GM18505 (cell line): ENCODE measurements around the gene MARCHF3.
"Not testable (repeated sequence)": the region's sequence is repeated elsewhere in the genome, so short reads cannot be mapped to it uniquely, and the experiment has no call there.

Source experiments
- ATAC-seq: cut with Tn5 transposase; IDR thresholded peaks from one replicate; pipeline ENCODE4 v1.9.1; 2021; ENCODE audit not compliant: unreplicated experiment
- POLR2A ChIP-seq: IDR thresholded peaks from 4 replicates; pipeline ENCODE4 v1.6.1; 2011; ENCODE audit warnings: borderline replicate concordance; ENCODE audit not compliant: insufficient read depth, insufficient read length; ENCODE audit errors: extremely low read depth

The MARCHF3 gene

DNA sequence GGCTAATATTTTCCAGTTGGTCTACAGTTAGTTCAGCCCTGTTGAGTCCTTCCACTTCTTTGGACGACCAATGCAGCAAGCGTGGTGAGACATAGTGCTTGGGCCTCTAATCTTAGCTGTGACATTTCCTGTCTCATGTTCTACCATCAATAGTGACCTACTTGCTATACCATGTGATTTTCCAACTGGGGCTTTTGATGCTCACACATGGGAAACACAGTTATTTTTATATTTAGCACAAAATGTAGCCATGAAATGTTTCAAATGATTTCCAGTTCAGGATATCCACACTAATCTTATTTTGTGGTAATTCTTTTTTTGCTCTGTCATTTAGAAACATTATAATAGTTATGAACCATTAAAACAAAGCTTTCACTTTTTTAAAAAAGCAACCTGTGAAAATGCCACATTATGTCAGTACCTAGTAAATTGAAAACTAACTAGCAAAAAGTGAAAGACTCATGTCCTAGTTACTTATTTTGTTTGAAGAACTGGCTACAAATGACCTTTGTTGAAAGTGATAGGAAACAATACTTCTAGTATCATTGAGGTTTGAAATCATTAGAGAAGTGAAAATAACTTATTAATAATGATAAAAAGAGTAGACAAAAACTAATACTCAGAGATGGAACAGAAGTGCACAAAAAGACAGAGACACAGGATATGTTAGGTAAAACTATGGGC is 18.3 kb downstream of the MARCHF3 start:
- ATAC-seq = peak; percentile 78
- TF ChIP-seq POLR2A = no peak

DNA sequence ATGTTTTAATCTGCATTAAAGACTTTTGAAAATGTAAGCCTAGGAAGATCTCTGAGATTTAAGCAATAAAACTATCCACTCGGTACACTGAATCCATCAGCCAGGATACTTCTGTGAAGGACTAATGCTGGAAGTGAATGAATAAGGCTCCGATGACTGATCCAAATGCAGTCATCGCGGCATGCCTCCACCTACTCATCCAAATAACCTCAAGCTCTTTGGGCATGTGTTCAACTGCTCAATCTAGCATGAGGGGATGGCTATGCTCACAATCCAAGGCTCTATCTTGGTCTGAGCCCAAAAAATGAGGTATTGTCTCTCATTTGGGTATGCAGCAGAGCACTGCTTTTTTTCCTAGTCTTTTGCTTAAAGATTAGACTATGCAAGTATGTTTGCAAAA is 19.2 kb downstream of the MARCHF3 start:
- ATAC-seq = no peak
- TF ChIP-seq POLR2A = no peak

DNA sequence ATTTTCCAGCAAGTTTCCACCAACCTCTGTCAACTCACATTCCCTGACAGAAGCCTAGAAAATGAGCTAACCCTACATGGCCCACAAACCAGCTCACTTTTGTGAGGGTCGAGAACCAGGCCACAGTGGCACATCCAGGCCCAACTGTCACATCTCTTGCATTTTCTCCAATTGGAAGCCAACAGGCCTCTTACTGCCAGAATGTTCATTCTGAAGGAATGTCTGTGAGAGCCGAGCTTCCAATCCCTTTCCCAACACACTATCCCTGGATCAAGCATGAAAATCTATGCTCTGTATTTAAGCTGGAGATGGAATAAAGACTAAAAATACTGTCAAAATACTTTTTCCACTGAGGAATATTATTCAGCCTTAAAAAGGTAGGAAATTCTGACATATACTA is 20.0 kb downstream of the MARCHF3 start:
- no peak for TF ChIP-seq POLR2A
- no peak for ATAC-seq

DNA sequence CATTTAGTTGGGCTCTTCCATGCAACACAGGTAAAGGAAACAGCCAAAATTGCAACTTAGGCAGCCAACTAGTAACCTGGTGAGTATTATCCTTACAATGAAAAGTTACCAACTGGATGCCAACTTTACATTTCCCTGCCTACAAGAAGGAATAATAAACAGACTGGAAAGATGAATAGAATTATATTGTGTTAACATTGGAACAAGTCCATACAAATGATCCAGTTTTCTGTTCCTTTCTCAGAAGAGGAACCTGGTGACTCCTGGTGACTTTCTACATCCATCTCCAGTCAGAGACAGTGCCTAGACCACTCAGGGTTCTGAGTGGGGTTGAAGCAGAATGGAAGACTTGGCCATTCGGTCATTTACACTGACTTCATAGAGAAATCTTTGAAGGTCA is 20.6 kb downstream of the MARCHF3 start:
- no peak for ATAC-seq
- no peak for TF ChIP-seq POLR2A

DNA sequence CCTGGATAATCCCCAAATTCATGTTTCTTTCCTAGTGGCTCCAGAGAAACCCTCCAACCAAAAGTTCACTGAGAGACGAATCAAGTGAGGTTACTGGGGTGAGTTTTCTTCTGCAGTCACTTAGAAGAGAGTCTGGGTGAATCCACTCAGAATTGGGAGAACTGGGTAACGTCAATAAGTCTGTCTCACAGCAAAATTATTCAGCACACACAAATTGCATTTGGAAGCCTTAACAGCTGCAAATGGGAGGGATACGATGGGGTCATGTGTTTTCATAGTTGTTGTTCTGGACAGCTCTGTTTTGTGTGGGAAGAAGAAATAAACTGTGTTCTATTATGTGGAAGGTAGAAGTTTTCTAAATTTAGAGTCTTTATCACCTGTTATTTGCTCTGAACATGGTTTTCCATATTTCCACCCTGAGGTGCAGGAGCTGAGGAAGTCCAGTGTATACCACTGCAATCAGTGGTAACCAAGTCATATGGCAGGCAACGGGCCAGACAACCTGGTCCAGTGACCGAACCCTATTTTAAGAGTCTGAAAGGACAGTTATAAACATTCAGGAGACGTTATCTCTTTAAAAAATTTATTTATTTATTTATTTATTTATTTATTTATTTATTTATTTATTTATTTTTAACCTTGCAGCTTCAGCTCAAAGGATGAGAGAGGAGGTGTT is 21.9 kb downstream of the MARCHF3 start:
- no peak for ATAC-seq
- no peak for TF ChIP-seq POLR2A

DNA sequence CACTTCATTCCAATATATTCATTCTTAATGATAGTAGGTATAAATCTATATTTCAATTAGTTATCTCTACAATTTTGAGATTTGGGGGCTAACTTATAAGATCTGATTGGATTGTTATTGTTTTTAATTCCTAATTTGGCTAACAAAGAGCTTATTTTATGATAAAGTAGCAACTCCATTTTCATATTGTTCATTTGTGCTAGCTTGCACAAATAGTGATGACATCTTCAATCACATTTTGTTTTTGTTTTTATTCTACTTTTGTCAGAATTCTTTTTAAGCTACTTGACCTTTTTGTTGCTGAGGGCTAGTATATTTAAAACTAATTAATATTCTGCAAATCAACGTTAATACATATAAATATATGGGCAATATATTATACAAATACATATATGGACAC is 22.8 kb downstream of the MARCHF3 start:
- no peak for ATAC-seq
- no peak for TF ChIP-seq POLR2A

DNA sequence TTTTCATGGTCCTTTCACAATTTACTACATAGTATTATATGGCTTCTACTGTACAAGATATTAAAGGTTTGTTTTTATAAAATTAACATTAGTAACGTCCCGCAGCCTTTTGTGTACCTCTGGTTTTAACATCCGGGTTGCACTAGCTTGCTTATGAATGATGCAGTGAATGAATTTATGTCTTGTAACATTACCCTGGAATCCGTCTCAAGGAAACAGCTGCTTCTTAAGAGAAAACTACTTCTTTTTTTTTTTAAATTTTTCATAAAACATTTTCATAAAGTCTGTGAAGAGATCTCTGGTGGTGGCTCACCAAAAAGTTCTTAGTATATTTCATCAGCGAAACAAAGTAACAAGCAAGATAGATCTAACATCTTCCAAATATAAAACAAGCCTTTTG is 23.6 kb downstream of the MARCHF3 start:
- TF ChIP-seq POLR2A = no peak
- no peak for ATAC-seq

DNA sequence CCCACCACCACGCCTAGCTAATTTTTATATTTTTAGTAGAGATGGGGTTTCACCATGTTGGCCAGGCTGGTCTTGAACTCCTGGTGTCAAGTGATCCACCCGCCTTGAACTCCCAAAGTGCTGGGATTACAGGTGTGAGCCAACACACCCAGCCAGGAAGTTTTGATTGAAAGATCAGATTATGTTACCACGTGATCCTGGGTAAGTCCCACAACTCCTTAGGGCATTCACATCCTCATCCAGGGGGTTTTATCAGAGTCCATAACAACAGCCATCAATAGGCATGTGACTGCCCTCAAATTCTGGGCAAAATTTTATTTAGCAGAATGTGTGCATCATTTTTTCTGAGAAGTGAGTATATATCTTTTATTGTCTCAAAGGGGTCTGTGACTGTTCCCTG is 25.1 kb downstream of the MARCHF3 start:
- not testable (repeated sequence) for ATAC-seq

DNA sequence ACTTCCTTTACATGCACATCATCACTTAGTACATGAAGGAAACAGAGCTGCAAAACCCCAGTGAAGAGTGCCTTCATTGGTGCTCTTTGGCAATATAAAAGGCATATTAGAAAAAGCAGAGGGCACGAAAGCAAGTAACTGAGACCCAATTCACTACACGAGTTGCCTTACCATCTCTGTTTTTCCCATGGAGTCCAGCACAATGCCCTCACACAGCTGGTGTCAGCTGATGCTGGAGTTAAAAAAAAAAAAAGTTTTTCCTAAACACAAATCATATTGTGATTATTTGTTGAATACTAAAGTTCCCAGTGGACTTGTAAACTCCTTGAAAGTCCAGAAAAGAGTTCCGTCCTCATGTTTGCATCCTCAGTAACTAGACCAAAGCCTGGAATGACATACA is 25.6 kb downstream of the MARCHF3 start:
- no peak for ATAC-seq

DNA sequence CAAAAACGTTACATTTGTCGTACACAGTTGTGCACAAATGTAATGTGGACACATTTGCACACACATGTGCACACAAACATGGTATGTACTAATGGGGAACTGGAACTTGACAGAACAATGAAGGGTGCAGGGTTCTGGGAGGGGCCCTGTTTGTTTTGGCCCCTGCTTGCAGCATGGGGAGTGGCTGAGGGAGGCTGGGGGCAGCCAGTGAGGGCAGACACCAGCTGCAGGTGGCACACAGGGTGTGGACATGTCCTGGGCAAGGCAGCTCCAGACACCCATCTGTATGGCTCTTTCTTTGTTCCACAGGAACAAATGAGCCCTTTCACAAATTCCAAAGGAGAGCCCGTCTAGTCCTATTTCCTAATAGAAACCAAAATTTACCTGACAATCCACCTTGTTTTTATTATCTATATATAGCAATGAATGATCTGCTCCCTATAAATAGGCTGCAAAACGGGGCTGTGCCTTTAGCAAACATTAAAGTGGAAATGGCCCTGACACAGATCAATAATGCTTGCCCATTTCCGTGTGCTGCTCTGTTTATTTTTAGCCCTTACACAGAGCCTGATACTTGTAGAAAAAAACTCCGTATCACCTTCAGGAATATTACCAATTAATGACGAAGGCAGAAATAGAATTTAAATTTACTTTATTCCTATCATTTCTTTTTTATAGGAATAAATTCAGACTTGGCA is 26.4 kb downstream of the MARCHF3 start:
- TF ChIP-seq POLR2A = no peak
- no peak for ATAC-seq

More for the DNA sequence above, 25.6 kb downstream of the MARCHF3 start:
- TF ChIP-seq POLR2A = no peak

DNA sequence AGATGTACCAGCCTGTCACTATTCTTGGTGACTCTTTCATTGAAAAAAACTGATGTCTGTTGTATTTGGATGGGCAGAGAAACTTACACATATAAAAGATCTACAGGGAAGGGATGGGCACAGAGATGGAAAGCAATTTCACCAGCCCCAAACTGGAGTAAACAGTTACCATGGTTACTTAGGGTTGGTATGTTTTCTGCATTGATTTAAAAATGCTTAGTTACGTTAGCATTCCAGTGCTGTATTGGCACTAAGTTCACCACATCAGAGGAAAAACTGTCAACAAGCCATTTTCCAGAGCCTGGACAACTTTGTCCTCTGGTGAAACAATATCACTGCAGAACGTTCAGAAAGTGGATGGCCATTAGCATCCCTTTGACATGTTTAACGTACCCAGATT is 28.0 kb downstream of the MARCHF3 start:
- no peak for ATAC-seq

DNA sequence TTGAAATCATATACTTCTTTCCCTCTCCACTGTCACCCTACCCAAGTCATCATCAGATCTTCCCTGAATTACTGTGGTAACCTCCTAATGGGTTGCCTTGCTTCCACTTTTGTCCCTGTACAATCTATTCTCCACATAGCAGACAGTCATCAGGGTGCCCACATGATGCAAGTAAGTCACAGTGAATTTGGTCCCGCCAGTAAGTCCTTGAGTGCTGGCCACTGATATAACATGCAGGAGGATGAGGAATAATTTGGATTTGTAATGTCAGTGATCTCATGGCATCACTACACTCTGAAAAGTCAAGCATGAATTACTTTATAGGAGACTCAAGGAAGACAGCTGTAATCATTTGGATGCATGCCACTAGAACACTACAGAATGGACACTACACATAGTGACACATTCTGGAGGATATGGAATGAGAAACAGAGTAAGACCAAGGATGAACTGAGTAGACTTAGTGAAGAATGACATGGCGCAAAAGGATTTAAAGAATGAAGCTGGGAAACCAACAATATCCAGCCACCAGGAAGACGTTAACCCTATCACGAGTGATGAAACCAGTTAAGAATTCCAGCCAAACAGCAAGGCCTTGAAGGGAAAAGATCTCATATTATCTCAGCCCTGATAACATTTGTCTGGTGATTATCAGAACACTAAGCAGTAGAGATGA is 28.6 kb downstream of the MARCHF3 start:
- TF ChIP-seq POLR2A = no peak
- no peak for ATAC-seq

More for the DNA sequence above, 28.0 kb downstream of the MARCHF3 start:
- TF ChIP-seq POLR2A = no peak

DNA sequence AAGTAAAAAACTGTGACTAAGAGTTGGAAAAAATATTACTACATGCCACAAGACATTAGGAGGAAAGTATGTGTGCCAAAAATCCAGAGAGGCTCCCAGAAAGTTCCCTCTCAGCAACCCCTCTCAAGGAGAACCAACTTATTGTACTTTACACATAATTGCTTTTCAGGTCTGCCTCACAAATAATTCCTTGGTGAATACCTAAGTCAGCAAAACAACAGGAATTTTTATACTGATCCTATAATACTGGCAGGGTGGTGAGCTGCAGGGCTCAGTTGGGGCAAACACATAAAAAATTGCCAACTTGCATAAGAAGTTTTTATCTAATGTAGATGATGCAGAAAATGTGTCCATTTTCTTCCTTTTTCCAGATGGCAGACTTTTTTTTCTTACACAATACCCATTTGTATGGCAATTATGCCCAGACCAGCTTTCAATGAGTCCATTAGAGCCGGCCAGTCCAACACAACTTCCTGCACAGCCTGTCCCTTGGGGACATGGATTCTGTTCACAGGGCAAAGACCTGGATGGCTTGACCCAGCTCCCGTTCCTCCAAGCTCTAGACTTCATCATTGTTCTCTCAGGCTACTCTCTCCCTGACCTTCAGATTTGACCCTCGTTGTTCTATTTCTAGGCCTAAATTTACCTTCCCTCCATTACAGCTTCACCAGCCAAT is 31.3 kb downstream of the MARCHF3 start:
- TF ChIP-seq POLR2A = no peak

DNA sequence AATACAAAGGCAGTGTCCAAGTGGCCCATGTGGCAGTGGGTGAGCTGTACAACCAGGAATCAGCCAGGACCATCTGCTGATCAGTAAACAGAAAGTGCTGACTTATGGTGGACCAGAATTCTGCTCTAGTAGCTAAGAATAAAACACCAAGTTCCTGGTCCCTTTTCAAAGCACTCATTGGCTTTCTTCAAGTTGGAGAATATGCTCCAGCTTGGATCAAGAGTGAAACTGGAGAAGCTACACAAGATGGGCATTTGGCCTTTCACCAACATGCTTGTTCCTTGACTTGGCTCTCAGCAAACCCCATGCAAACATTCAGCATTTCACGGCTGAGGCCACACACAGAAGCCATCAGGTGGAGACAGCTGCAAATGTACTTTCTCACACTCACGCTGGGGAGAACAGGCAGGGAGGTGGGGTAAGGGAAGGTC is 32.1 kb downstream of the MARCHF3 start:
- TF ChIP-seq POLR2A = no peak
- ATAC-seq = peak; percentile 82

More for the DNA sequence above, 31.3 kb downstream of the MARCHF3 start:
- ATAC-seq = no peak

DNA sequence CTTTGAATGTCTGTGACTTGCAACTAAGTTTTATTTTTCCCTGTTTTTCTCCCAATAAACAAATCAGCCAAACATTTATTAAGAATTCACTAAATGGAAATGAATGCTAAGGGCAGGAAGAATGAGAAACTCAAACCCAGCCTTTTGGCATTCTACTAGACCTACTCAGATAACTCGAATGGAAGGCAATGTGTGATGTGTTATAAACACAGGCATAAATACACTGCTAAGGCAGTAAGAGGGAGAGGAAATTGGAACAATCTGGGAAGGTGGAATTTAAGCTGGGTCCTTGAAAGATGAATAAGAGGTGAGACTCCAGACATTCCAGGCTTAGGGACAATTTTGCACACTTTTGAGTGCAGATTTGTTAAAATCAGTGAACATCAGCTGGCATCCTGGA is 34.7 kb downstream of the MARCHF3 start:
- TF ChIP-seq POLR2A = no peak
- ATAC-seq = no peak
